Amniotic epithelial cell (primary cell): ENCODE data around the gene PDZD7.
A peak's percentile ranks its signal among the peaks of the same experiment; 100 is the strongest.
"Not testable (repeated sequence)": the region's sequence is repeated elsewhere in the genome, so short reads cannot be mapped to it uniquely, and the experiment has no call there.

ENCODE experiments used
- DNase-seq: peaks from one replicate; pipeline ENCODE4 v3.0.0-alpha.2; 2010; ENCODE audit warnings: low read depth

PDZD7 gene

GRCh38 chr10:101038484-101038883, 7.6 kb upstream of the PDZD7 start:
- no peak for DNase-seq

- no peak for DNase-seq
Measured at GRCh38 chr10:101036726-101037125, 5.8 kb upstream of the PDZD7 start.

GRCh38 chr10:101035916-101036702, 5.2 kb upstream of the PDZD7 start:
- no peak for DNase-seq

- DNase-seq: no peak
Measured at GRCh38 chr10:101035314-101035713, 4.4 kb upstream of the PDZD7 start.

GRCh38 chr10:101034404-101034803, 3.5 kb upstream of the PDZD7 start:
- not testable (repeated sequence) for DNase-seq

- no peak for DNase-seq
Measured at GRCh38 chr10:101033276-101033675, 2.3 kb upstream of the PDZD7 start.

GRCh38 chr10:101032637-101033224, 1.8 kb upstream of the PDZD7 start:
- DNase-seq: peak; percentile 83

GRCh38 chr10:101031796-101032636, 1.1 kb upstream of the PDZD7 start:
- DNase-seq: peak; percentile 46

- no peak for DNase-seq
Measured at GRCh38 chr10:101030496-101031127, 317 bp downstream of the PDZD7 start.

- DNase-seq: no peak
Measured at GRCh38 chr10:101029520-101030295, 1.2 kb downstream of the PDZD7 start.

GRCh38 chr10:101028446-101029337, 2.2 kb downstream of the PDZD7 start:
- DNase-seq: no peak

GRCh38 chr10:101027106-101027720, 3.7 kb downstream of the PDZD7 start:
- DNase-seq: peak; percentile 35

GRCh38 chr10:101022967-101023705, 7.8 kb downstream of the PDZD7 start:
- no peak for DNase-seq

GRCh38 chr10:101021692-101022251, 9.2 kb downstream of the PDZD7 start:
- no peak for DNase-seq

GRCh38 chr10:101021239-101021638, 9.7 kb downstream of the PDZD7 start:
- DNase-seq: no peak

- DNase-seq: no peak
Measured at GRCh38 chr10:101020427-101021075, 10.4 kb downstream of the PDZD7 start.

GRCh38 chr10:101019440-101019703, 11.6 kb downstream of the PDZD7 start:
- no peak for DNase-seq

- DNase-seq: peak; percentile 69
Measured at GRCh38 chr10:101018600-101019439, 12.1 kb downstream of the PDZD7 start.
